ENCODE results near the gene LIAS.
"Not testable (repeated sequence)": the region's sequence is repeated elsewhere in the genome, so short reads cannot be mapped to it uniquely, and the experiment has no call there.

Gene LIAS

GRCh38 chr4:39452153-39452859, 6.5 kb upstream of the LIAS start:
- ChIA-PET CTCF (interaction anchor here (1.2 to 1.3 kb wide), 2 partner anchors 11 to 17 kb away, joined by 3 read pairs; no protein-coding TSS in a partner anchor), POLR2A (interaction anchor here (0.5 to 0.6 kb wide), 2 partner anchors 160 to 270 kb away, joined by 3 read pairs; partner anchors contain the start of gene WDR19)
- DNase-seq (ENCODE audit: low read depth, low spot score), result no peak
- no peak overlapping the region for H3K4me3 ChIP-seq (ENCODE audit: low read depth, low read length)
- TF ChIP-seq CTCF (IDR thresholded peaks at IDR 0.05; ENCODE audit: insufficient read depth, low read length, missing control alignments), result no peak

GRCh38 chr4:39452860-39453587, 5.8 kb upstream of the LIAS start:
- CTCF ChIA-PET, result interaction anchor here (1.2 to 1.3 kb wide), 2 partner anchors 10 to 16 kb away, joined by 3 read pairs; no protein-coding TSS in a partner anchor
- TF ChIP-seq CTCF (IDR thresholded peaks at IDR 0.05; ENCODE audit: insufficient read depth, low read length, missing control alignments), result no peak

GRCh38 chr4:39453738-39454137, 5.1 kb upstream of the LIAS start:
- DNase-seq (ENCODE audit: low read depth, low spot score), result no peak
- ChIA-PET POLR2A (no interaction called here), CTCF (no interaction called here)
- H3K4me3 ChIP-seq (ENCODE audit: low read depth, low read length), result no peak overlapping the region
- no peak for TF ChIP-seq CTCF (IDR thresholded peaks at IDR 0.05; ENCODE audit: insufficient read depth, low read length, missing control alignments)

More at GRCh38 chr4:39452860-39453587, 5.8 kb upstream of the LIAS start:
- H3K4me3 ChIP-seq (ENCODE audit: low read depth, low read length), result no peak overlapping the region
- POLR2A ChIA-PET, result interaction anchor here (0.5 kb wide), 1 partner anchor 271 kb away, joined by 3 read pairs; the partner anchor contains the start of gene WDR19
- no peak for DNase-seq (ENCODE audit: low read depth, low spot score)

GRCh38 chr4:39455486-39455885, 3.4 kb upstream of the LIAS start:
- no peak for TF ChIP-seq CTCF (IDR thresholded peaks at IDR 0.05; ENCODE audit: insufficient read depth, low read length, missing control alignments)
- POLR2A ChIA-PET, result interaction anchor here (1.1 kb wide), 1 partner anchor 72 kb away, joined by 4 read pairs; the partner anchor contains the start of gene UGDH
- CTCF ChIA-PET, result interaction anchor here (3.1 kb wide), 1 partner anchor 14 kb away, joined by 11 read pairs; no protein-coding TSS in a partner anchor
- H3K4me3 ChIP-seq (ENCODE audit: low read depth, low read length), result no peak overlapping the region
- DNase-seq (ENCODE audit: low read depth, low spot score), result no peak

GRCh38 chr4:39456946-39457763, 1.7 kb upstream of the LIAS start:
- ChIA-PET POLR2A (no interaction called here), CTCF (interaction anchor here (1.0 to 3.1 kb wide), 4 partner anchors 12 to 698 kb away, joined by 3 to 11 read pairs (median 4); partner anchors contain the start of gene TLR10)
- no peak for DNase-seq (ENCODE audit: low read depth, low spot score)
- TF ChIP-seq CTCF (IDR thresholded peaks at IDR 0.05; ENCODE audit: insufficient read depth, low read length, missing control alignments), result no peak
- peak overlapping the region; percentile 91 for H3K4me3 ChIP-seq (ENCODE audit: low read depth, low read length)

- ChIA-PET POLR2A (interaction anchor here (0.6 to 1.5 kb wide), 5 partner anchors 11 to 570 kb away, joined by 3 to 4 read pairs (median 3); partner anchors contain the start of gene SMIM14), CTCF (interaction anchor here (1.0 to 1.5 kb wide), 3 partner anchors 11 to 699 kb away, joined by 3 to 7 read pairs (median 5); no protein-coding TSS in a partner anchor)
- not testable (repeated sequence) for DNase-seq (ENCODE audit: low read depth, low spot score)
- peak overlapping the region; percentile 91 for H3K4me3 ChIP-seq (ENCODE audit: low read depth, low read length)
Observed at GRCh38 chr4:39458161-39458504, 723 bp upstream of the LIAS start.

All from AG04449 (cell line).